ENCODE results near the gene SLC6A19. TPM values are rescaled to one million over a fixed set of nuclear protein-coding genes. Genes with fewer than 3 reads are reported as not detected.
A peak's percentile ranks its signal among the peaks of the same experiment; 100 is the strongest.

Gene SLC6A19
- total and polyA plus RNA-seq, 9 of the 15 experiments (the other 6 are each of a cell fraction or from before 2014, with no cell fraction given): 0.03 to 1.6 (median 0.59) TPM

- H4K20me1 ChIP-seq (replicated peaks; ENCODE audit: control insufficient read depth, insufficient read depth, low read length): no peaks in the 10 kb centered on the region
- peaks cover 47 to 90% of the 10 kb centered on the region in 2 experiments for H3K4me1 ChIP-seq (replicated peaks in 1 of 2; ENCODE audit: control insufficient read depth in 2 of 2, insufficient read depth in 2 of 2, low read length in 2 of 2)
- in situ Hi-C loops (cut with MboI) (no loop called here), intact Hi-C loops (cut with micrococcal nuclease) (no loop called here)
- H3K9ac ChIP-seq (ENCODE audit: insufficient read depth in 1 of 2, low read depth in 2 of 2, low read length in 2 of 2): no peak overlapping the region
- ChIA-PET POLR2A (interaction anchor here (0.7 kb wide), 1 partner anchor 318 kb away, joined by 3 read pairs; no protein-coding TSS in a partner anchor), CTCF (ENCODE audit: low intra/inter-chr PET ratio) (no interaction called here)
- no peak overlapping the region for H2AFZ ChIP-seq (ENCODE audit: low read depth, low read length)
- H3K4me3 ChIP-seq: no peak overlapping the region
- H3K4me2 ChIP-seq (ENCODE audit: insufficient read depth, low read length): no peak overlapping the region
- no TSS peak for BruUV-seq (replicated peaks)
- H3K36me3 ChIP-seq (ENCODE audit: control insufficient read depth, insufficient read depth, low read length): no peaks in the 10 kb centered on the region
- H3K27me3 ChIP-seq (ENCODE audit: control insufficient read depth in 2 of 2, insufficient read depth in 2 of 2, low read length in 2 of 2): no peaks in the 10 kb centered on the region
- 0 out of 3 replicates have a peak, but pooled peaks have one; percentile 3 for ATAC-seq
- no peak for FAIRE-seq
- 69% methylated on average over 23 of the region's 27 CpGs for WGBS (ENCODE audit: insufficient coverage, low coverage, missing lambda C conversion rate)
- DNase-seq (ENCODE audit: extremely low read depth in 1 of 4, low spot score in 3 of 4): no peak
- no peaks in the 10 kb centered on the region for H3K79me2 ChIP-seq (ENCODE audit: control insufficient read depth, insufficient read depth, low read length)
- no peak overlapping the region for H3K27ac ChIP-seq (ENCODE audit: extremely low read depth, low read depth, low read length)
- no peaks in the 10 kb centered on the region for H3K9me1 ChIP-seq (ENCODE audit: control insufficient read depth, insufficient read depth, low read length)
- H3K9me3 ChIP-seq (replicated peaks; ENCODE audit: control insufficient read depth, insufficient read depth, low read depth, low read length): no peaks in the 10 kb centered on the region
- TF ChIP-seq SIRT6 (IDR thresholded peaks at IDR 0.05; ENCODE audit: low read depth, low read length) (no peak), GATAD2A (IDR thresholded peaks at IDR 0.05) (no peak), GTF2A2 (tag; IDR thresholded peaks at IDR 0.05) (no peak), RBFOX2 (IDR thresholded peaks at IDR 0.05; ENCODE audit: low read depth, low read length) (peak; percentile 34), MTF1 (CRISPR knock-in tag; IDR thresholded peaks at IDR 0.05; ENCODE audit: borderline replicate concordance) (no peak), ZNF384 (IDR thresholded peaks at IDR 0.05; ENCODE audit: low read depth, low read length) (no peak), ZNF133 (CRISPR knock-in tag; IDR thresholded peaks at IDR 0.05) (no peak), SREBF2 (CRISPR knock-in tag; IDR thresholded peaks at IDR 0.05) (no peak), RFX5 (IDR thresholded peaks at IDR 0.05; ENCODE audit: low read depth, low read length) (no peak), NR2C1 (IDR thresholded peaks at IDR 0.05) (peak; percentile 87), NR2C1 (tag; IDR thresholded peaks at IDR 0.05) (peak; percentile 91), CEBPG (CRISPR knock-in tag; IDR thresholded peaks at IDR 0.05) (0 out of 2 replicates have a peak, but pooled peaks have one; percentile 11), CEBPG (tag; conservative IDR thresholded peaks at IDR 0.05 in 1 of 2, IDR thresholded peaks at IDR 0.05 in 1 of 2) (no peak), AFF4 (CRISPR knock-in tag; IDR thresholded peaks at IDR 0.05) (no peak), NR1H2 (CRISPR knock-in tag; IDR thresholded peaks at IDR 0.05) (no peak), MLX (CRISPR knock-in tag; conservative IDR thresholded peaks at IDR 0.05) (no peak)
- TF ChIP-seq, protein P1, sequence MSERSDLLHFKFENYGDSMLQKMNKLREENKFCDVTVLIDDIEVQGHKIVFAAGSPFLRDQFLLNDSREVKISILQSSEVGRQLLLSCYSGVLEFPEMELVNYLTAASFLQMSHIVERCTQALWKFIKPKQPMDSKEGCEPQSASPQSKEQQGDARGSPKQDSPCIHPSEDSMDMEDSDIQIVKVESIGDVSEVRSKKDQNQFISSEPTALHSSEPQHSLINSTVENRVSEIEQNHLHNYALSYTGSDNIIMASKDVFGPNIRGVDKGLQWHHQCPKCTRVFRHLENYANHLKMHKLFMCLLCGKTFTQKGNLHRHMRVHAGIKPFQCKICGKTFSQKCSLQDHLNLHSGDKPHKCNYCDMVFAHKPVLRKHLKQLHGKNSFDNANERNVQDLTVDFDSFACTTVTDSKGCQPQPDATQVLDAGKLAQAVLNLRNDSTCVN (CRISPR knock-in tag; IDR thresholded peaks at IDR 0.05): no peak
These were observed 19.7 kb upstream of the SLC6A19 start for GRCh38 chr5:1181451-1182359.

All from K562 (cell line).